Stimulated activated CD8-positive, alpha-beta memory T cell treated with anti-CD3 and anti-CD28 coated beads, Interleukin-15, amount 100 ng/mL, for 48 hours (primary cell): Measurements from ENCODE around the gene TMEM165.

Source experiments
- DNase-seq, 2 donors: peaks; one replicate each; pipeline ENCODE4 v3.0.0-alpha.2; 2020; ENCODE audit warnings: low read depth in 2 of 2

The TMEM165 gene

DNA sequence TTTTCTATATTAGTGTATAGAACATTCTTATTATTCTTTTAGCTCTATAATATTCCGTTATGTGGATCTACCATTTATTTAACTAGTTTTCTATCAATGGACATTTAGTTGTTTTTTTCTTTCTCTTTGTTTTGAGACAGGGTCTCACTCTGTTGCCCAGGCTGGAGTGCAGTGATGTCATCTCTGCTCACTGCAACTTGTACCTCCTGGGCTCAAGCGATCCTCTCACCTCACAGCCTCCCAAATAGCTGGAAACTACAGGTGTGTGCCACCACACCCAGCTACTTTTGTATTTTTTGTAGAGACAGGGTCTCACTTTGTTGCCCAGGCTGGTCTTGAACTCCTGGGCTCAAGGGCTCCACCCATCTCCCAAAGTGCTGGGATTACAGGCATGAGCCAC lies 10.8 kb downstream of the TMEM165 start:
- no peak for DNase-seq

DNA sequence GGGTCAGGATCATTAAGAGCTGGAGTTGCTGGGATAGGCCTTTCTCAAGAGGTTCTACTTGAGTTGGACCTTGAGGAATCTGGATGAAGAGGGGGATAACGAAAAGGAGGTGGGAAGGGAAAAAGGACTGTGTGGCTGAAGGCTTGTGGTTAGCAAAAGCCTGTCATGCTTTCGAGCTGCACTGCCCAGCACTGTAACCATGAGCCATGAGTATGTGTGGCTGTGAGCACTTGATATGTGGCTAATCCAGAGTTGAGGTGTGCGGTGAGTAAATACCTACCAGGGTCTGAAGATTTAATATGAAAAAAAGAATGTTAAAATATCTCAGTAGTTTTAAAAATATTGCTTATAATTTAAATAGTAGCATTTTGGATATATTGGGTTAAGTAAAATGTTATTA lies 11.4 kb downstream of the TMEM165 start:
- no peak for DNase-seq

DNA sequence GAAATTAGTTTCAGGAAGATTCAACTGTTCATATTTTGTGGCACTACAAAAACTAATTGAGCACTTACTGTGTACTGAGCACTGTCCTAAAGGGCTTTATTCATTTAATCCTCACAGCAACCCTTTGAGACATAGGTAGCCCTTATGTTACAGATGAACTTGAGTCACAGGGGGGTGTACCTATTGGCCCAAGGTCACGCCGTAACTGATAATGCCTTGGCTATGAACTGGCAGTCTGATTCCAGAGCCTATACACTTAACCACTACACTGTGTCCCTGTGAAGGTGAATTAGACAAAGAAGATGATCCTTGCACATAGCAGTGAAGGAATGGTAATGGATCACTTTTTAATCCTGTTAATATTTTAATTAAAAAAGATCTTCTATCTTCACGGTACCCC lies 12.0 kb downstream of the TMEM165 start:
- DNase-seq = no peak

DNA sequence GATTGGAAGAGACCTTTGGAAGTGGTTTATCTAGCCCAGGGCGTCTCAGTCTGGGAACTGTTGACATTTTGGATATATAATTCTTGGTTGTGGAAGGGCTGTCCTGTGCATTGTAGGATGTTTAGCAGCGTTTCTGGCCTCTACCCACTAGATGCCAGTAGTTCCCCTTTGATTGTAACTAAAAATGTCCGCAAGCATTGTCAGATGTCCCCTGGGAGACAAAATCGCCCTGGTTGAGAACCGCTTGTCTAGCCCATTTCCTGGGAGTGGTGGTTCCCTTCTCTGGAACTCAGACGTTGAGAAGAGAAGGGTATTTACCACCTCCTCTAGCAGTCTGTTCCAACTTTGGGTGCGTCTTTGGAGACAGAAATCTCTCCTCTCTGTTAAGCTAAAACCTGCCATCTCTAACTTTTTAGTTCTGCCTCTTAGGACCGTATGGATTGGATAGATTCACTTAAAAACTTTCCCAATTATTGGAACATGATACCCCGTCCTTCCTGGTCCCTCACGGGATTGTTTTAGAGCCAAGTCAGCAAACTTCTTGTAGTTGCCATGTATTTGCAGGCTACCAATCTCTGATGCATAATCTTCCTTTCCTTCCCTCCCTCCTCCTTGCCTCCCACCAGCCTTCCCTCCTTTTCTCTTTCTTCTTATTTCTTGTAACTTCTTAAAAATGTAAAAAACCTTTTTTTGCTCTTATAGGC lies 13.9 kb downstream of the TMEM165 start:
- no peak for DNase-seq

DNA sequence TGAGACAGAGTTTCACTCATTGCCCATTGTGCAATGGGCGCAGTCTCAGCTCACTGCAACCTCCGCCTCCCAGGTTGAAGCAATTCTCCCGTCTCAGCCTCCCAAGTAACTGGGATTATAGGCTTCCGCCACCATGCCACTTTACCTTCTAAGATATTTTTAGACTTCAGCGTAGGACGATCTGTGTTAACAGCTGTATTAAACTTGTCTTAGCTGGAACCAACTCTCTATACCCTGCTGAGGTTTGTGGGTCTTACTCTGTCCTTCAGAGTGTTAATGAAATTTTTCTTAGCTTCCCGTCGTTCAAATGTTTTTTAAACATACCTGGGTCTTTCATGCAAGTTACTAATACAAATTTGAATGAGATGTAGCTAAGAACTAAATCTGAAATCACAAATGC lies 14.7 kb downstream of the TMEM165 start:
- DNase-seq = no peak

DNA sequence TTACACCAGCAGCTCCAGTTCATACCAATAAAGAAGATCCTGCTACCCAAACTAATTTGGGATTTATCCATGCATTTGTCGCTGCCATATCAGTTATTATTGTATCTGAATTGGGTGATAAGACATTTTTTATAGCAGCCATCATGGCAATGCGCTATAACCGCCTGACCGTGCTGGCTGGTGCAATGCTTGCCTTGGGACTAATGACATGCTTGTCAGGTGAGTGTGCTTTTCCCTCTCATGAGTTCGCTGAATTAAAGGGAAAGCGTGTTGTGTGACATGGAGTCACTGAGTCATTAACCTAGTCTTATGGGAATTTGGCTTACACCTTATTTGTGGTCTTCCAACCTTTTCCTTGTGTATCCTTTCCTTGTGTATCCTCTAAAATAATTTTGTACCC lies 15.9 kb downstream of the TMEM165 start:
- no peak for DNase-seq

DNA sequence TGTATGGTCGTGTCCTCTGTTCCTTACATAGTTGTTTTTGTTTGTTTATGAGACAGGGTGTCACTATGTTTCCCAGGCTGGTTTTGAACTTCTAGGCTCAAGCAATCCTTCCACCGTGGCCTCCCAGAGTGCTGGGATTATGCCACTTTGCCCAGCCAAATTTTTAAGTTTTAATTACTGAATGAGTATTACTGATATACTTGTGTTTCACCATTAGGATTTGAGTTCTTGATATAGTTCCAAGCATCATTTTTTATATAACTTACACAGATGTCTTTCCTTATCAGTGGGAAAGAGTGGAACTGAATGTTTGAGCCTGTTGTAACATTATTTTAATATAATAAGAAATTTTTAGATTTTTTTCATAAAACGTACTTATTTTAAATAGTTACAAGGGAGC lies 20.4 kb downstream of the TMEM165 start:
- DNase-seq = no peak

DNA sequence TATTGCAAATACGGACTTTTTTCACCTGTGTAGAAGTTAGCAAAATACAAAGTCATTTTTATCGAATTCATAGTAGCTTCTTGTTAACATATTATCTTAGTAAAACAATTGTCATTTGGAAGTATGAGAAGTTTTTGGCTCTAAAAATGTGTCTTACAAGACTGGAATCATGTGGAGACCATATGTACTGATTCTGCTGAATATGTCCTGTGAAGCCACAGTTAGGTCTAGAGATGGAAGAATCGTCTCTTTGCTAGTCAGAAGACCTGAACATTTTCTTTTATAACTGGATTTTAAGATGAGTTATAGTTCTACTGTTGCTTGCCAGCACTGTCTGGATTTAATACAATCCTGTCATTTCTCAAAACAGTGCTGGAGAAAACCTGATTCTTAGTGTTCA lies 29.0 kb downstream of the TMEM165 start:
- no peak for DNase-seq

DNA sequence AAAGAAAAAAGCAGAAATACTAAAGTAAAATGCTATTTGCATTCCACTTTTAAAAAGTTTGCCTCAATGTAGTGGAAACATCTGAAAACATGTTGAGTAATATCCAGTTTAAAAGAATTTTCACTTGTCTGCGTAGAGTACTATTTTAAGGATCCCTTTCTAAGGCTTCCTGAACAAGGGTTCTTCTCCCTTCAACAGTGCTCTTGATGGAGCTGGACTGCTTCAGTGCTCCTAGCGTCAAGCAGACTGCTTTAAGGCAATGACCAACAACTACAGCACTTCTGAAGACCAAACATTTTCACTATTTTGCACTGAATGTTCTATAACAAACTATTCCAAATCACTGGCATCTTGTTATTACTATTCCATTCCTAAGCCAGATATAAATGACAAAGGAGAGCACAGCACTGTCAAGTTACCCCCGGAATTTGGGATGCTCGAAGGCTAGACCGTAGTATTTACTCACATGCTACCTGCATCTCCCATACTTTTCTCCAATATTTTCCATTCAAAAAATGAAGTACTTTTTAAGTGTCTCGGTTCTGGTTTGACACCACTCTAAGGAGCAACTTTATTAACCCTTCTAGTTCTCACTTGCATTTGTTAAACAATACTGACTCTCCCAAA lies 36.1 kb downstream of the TMEM165 start:
- DNase-seq = no peak

DNA sequence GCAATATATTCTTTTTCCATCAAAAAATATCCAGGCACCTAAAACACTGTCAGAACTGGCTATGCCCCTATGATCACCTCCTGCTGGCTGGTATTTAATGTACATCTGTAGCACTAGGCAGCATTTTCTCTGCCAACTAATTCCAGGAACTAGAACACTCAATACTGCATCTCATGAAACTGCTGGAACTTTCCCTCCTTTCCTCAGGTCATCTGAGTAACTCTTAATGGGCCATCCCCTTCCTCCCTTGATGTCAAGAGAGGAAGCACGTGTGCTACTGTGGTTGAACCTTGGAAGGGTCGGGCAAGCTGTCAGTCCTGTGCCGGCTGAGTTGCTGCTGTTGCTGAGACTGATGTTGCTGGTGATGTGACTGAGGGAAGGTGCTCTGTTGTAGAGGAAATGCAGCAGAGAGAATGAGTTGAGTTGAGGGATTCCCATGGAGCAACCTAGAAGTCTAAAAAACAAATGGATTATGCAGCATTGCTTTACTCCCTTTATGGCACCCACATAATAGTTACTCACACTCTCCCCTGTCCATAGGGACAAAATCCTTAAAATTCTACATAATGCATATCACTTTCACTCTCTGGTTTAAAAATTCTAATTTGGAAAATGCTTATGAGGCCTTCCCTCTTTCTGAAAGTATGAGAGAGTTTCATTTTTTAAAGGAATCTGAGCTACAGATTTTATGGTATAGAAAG lies 39.5 kb downstream of the TMEM165 start:
- peak; percentile 8 to 11 for DNase-seq

DNA sequence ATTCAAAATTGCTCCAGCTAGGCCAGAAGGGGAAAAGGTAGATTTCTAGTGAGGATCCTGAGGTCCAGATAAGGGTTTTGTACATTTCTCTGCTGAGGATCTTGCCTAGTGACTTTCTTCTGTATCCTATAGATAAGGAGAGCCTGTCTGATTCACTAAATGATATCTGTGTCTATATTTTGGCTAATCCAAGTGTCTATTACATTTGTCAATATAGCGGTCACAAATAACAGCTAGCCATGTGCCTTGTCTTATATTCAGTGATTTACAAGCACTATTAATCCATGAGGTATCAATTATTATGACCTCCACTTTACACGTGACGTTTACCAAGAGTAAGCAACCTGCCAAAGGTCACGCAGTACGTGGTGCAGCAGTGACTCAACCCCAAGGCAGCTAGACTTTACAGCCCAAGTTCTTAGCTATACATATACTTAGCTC lies 41.6 kb downstream of the TMEM165 start:
- DNase-seq = no peak

DNA sequence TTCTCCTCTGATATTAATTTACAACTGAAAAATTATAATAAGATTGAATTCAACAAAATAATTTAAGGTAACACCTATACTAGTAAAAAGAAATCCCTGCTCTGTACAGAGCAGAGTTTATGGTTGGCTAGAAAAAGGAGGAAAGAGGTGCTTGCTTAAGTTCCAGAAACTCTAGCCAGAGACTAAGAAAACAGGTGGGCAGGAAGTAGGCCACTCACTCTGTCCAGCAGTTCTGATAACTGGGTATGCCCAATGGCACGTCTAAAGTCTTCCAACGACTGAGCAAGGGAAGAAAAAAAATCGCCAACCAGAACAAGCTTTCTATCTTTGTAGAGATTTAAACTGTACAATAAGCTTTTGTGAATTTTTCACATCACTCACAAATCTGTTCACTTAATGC lies 42.1 kb downstream of the TMEM165 start:
- no peak for DNase-seq

DNA sequence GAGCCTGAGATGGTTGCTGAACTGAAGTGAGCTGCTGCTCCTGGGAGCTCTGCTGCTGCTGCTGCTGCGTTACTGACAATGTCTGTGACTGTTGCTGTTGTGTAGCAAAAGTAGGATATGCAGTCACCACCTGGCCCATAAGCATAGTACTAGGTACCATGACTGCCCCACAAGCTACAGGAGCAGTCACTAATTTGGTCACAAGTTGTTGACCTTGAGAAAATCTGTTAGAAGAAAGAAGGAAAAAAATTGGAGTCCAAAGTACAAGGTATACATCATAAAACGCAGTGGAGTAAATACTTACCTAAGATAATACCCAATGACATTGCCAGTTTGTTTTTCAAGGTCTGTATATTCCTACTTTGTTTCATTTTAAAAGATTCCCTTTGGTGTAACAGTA lies 42.6 kb downstream of the TMEM165 start:
- DNase-seq = no peak

DNA sequence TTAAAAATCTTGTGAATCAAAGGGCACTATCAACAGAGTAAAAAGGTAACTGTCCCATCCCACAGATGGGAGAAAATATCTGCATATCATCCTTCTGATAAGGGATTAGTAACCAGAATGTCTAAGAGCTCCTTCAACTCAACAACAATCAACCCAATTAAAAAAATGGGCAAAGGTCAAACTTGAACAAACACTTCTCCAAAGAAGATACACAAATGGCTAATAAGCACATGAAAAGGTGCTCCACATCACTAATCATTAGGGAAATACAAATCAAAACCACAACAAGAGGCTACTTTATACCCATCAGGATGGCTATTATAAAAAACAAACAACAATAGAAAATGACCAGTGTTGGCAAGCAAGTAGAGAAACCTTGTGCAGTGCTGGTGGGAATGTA lies 43.3 kb downstream of the TMEM165 start:
- DNase-seq = no peak

DNA sequence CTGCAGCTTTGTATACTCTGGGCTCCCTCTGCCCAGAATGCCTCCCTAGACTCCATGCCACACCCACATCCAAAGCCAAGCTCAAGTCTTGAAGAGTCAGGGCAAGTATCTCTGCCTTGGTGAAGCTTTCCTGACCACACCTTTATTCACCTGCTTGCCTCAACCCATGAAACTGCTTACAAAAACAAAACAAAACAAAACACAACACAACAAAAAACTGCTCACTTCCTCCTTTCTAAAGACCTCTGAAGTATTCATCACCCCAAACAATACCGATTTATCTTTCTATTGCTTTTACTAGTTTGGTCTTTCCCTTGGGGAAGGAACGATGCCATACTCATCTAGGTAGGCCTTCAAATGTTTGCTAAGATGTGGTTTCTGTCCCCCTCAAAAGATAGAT lies 45.0 kb downstream of the TMEM165 start:
- DNase-seq = no peak

DNA sequence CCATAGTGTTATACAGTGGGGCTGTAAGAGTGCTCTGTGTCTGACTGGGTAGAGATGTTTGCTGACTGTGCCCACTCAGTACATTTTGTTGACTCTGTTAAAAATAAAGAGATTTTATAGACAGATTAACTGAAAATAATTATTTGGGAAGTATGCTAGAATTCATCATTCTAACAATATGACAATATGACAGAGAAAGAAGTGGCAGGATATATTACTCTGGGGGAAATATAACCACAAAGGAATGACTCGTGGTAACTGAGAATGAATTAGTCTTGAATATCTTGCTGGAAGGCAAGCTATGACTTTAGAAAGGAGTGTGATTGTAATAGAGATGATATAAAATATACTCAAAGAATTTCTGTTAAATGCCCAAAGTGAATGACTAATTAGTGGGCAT lies 46.8 kb downstream of the TMEM165 start:
- no peak for DNase-seq

DNA sequence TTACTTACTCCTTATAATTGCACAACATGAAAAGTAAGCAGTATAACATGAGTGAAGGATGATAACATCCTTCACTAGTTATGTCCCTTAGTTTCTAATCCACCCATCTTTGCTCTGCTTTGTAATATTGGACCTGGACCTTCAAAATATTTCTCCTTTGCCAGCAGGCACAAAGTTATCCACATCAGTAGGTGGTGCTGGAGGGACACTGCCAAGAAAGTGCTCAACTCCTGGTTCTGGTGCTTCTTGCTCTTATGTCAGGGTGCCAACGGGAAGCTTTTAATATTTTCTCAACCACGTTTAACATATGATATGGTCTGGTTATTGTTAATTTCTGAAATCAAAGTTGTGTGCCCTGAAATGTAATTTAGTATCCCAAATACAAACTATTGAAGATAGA lies 49.1 kb downstream of the TMEM165 start:
- no peak for DNase-seq

DNA sequence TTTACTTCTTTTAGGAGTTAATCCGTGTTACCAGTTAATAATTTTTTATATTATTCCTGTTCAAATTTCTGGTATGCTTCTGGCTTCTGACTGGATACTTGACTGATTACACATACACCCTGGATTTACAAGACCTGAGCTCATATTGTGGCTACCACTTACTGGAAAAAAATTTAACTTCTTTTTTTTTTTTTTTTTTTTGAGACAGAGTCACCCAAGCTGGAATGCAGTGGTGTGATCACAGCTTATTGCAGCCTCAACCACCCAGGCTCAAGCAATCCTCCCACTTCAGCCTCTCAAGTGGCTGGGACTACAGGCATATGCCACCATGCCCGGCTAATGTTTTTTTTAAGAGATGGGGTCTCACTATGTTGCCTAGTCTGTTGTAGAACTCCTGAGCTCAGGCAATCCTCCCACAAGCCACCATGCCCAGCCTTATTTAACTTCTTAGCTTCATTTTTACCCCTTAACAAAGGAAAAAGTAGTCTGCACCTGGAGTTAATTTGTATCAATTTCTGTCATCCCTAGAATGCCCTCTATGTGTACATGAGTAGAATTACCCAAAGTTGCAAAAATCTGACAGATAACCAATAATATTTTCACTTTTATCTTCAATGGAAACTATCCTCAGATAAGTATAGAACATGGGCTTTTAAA lies 50.3 kb downstream of the TMEM165 start:
- DNase-seq = no peak

DNA sequence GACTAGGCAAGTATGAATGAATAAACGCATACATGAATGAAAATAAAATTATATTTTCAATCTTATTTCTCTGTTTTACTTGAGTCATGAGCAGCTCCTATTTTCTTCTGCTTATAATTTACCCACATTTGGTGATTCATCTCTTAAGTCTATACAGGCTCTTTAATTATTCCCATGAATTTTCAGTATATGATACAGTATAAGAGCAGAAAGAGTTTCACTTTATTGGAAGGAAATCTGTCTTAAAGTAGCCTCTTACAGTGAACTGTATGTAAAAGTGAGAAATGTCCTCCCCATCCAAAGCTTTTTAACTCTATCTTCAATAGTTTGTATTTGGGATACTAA lies 50.8 kb downstream of the TMEM165 start:
- DNase-seq = no peak

DNA sequence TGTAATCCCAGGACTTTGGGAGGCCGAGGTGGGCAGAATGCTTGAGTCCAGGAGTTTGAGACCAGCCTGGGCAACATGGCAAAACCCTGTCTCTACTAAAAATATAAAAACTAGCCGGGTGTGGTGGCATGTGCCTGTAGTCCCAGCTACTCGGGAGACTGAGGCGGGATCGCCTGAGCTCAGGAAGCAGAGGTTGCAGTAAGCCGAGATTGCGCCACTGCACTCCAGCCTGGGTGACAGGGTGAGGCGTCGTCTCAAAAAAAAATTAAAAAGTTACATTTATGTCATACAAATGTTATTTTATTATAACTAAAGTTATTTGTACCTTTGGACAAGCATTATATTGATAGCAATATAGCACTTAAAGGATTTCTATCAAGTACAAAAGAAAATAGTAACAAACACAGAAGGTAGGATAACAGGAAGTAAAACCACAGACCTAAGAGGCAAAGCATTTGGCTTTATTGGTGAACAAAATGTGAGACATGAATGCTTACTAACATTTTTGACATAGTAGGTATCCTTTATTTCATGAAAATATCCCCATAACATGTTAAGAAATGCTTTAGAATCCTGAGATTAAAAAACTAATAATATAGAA lies 51.5 kb downstream of the TMEM165 start:
- no peak for DNase-seq

DNA sequence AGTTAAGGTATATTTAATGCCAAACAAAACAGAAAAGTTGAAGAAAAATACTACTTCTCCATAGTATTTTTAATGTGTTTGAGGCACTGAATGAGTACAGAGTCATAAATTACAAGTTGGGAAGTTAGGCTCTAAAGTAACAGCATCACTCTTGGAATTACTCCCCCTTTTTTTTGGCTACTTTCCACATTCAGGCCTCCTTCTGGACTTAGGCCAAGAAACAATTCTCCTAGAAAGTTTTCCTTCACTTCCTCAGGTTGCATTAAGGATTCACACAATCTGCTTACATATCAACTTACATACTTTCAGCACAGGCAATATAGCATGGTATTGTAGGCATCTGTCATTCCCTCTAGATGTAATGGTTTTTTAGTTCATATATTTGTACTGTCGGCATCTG lies 52.1 kb downstream of the TMEM165 start:
- DNase-seq = no peak

DNA sequence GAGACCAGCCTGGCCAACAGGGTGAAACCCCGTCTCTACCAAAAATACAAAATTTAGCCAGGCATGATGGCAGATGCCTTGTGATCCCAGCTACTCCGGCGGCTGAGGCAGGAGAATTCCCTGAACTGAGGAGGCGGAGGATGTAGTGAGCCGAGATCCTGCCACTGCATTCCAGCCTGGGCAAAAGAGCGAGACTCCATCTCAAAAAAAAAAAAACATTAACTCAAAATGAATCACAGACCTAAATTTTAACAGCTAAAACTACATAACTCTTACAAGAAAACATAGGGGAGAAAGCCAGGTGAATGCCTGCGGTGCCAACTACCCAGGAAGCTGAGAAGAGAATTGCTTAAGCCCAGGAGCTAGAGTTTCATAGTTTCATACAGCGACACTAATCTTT lies 54.8 kb downstream of the TMEM165 start:
- DNase-seq = no peak
